H1 (cell line): ENCODE results near the gene PITX1. TPM values are rescaled to one million over a fixed set of nuclear protein-coding genes. Genes with fewer than 3 reads are reported as not detected.

Experiments
- CTCF ChIA-PET: fragments of 300-600 bp; sonication (Branson Sonifier 250); formaldehyde crosslinking; loops from one replicate; lab custom pipeline; 2021; ENCODE audit not compliant: partially characterized antibody; lab: Charles Lee
- POLR2A ChIA-PET: fragments of 300-600 bp; sonication (Branson Sonifier 250); formaldehyde crosslinking; loops from one replicate; lab custom pipeline; 2021; ENCODE audit warnings: inconsistent platforms; ENCODE audit not compliant: partially characterized antibody; lab: Charles Lee
- DNase-seq, 2 experiments: peaks; one replicate each; pipeline versions ENCODE4 v3.0.0 to v3.0.0-alpha.2; 2010 to 2022; ENCODE audit warnings: low spot score in 2 of 2, low read depth in 1 of 2, mixed read lengths in 1 of 2
- FAIRE-seq: peaks from 2 replicates; lab custom pipeline; 2011; peaks lifted over from hg19 to GRCh38; lab: Jason Lieb, UNC
- H2AFZ ChIP-seq: 2 replicates; pipeline ENCODE4 v1.8.1; 2012; ENCODE audit warnings: low read length, inconsistent platforms
- H2AK5ac ChIP-seq: 2 replicates; pipeline ENCODE4 v1.6.1; 2013; ENCODE audit warnings: low read depth, low read length
- H2BK120ac ChIP-seq: replicated peaks from 2 replicates; pipeline ENCODE3; 2013; ENCODE audit warnings: low read depth, low read length, inconsistent platforms
- H2BK12ac ChIP-seq: 2 replicates; pipeline ENCODE4 v1.6.1; 2013; ENCODE audit warnings: low read depth, low read length
- H2BK15ac ChIP-seq: 2 replicates; pipeline ENCODE4 v1.6.1; 2013; ENCODE audit warnings: low read length
- H2BK20ac ChIP-seq: 2 replicates; pipeline ENCODE4 v1.6.1; 2013; ENCODE audit warnings: low read length
- H2BK5ac ChIP-seq: 2 replicates; pipeline ENCODE4 v1.6.1; 2013; ENCODE audit warnings: low read depth, low read length
- H3K14ac ChIP-seq: 2 replicates; pipeline ENCODE4 v1.6.1; 2013; ENCODE audit warnings: inconsistent platforms; ENCODE audit not compliant: insufficient read length
- H3K18ac ChIP-seq: 2 replicates; pipeline ENCODE4 v1.6.1; 2013; ENCODE audit warnings: low read length; ENCODE audit errors: extremely low read depth
- H3K23ac ChIP-seq: 2 replicates; pipeline ENCODE4 v1.6.1; 2013; ENCODE audit warnings: inconsistent platforms; ENCODE audit not compliant: insufficient read length
- H3K23me2 ChIP-seq: 2 replicates; pipeline ENCODE4 v1.6.1; 2013; ENCODE audit warnings: low read depth, low read length
- H3K27ac ChIP-seq: 2 replicates; pipeline ENCODE4 v1.6.1; 2011; ENCODE audit warnings: low read depth, low read length, inconsistent platforms
- H3K27me3 ChIP-seq, 4 experiments: replicated peaks in 1 of 4; 1 replicate in 1 of 4; 2 replicates in 3 of 4; pipeline versions ENCODE4 v1.6.1 to v1.8.1; 2011 to 2013; ENCODE audit warnings: low read length in 3 of 4, mild to moderate bottlenecking in 3 of 4, inconsistent platforms in 2 of 4, mixed read lengths in 2 of 4, moderate library complexity in 1 of 4; ENCODE audit not compliant: control insufficient read depth in 3 of 4, insufficient read depth in 3 of 4; ENCODE audit errors: extremely low read depth in 1 of 4
- H3K36me3 ChIP-seq, 4 experiments: 2 replicates each; pipeline versions ENCODE4 v1.6.1 to v1.8.1; 2011 to 2013; ENCODE audit warnings: mild to moderate bottlenecking in 4 of 4, low read length in 3 of 4, moderate library complexity in 2 of 4, control low read depth in 1 of 4, inconsistent platforms in 1 of 4; ENCODE audit not compliant: insufficient read depth in 4 of 4, control insufficient read depth in 2 of 4
- H3K4ac ChIP-seq: replicated peaks from 2 replicates; pipeline ENCODE3; 2013; ENCODE audit warnings: low read length, low read depth, mixed read lengths, inconsistent platforms; ENCODE audit not compliant: insufficient read length
- H3K4me1 ChIP-seq, 4 experiments: replicated peaks in 1 of 4; 1 replicate in 1 of 4; 2 replicates in 3 of 4; pipeline versions ENCODE4 v1.6.1 to v1.8.1; 2011 to 2013; ENCODE audit warnings: low read length in 3 of 4, inconsistent platforms in 2 of 4, mixed read lengths in 1 of 4; ENCODE audit not compliant: insufficient read depth in 4 of 4, control insufficient read depth in 3 of 4
- H3K4me2 ChIP-seq, 2 experiments: 2 replicates each; pipeline versions ENCODE4 v1.6.1 to v1.8.1; 2011 to 2013; ENCODE audit warnings: low read depth in 2 of 2, low read length in 2 of 2, control low read depth in 1 of 2, inconsistent platforms in 1 of 2, mild to moderate bottlenecking in 1 of 2; ENCODE audit not compliant: insufficient read depth in 1 of 2
- H3K4me3 ChIP-seq, 4 experiments: fragments of 200-600, 300-600 bp in 1 of 4; sonication (generic), shearing (Covaris generic), sonication (Bioruptor Twin) in 1 of 4; 2 replicates each; pipeline versions ENCODE4 v1.5.1 to v1.8.1; 2011 to 2016; ENCODE audit warnings: low read length in 4 of 4, low read depth in 3 of 4, control low read depth in 2 of 4, inconsistent platforms in 2 of 4, mild to moderate bottlenecking in 2 of 4, mixed read lengths in 1 of 4, moderate library complexity in 1 of 4; ENCODE audit not compliant: insufficient read depth in 2 of 4; ENCODE audit errors: extremely low read depth in 1 of 4
- H3K56ac ChIP-seq: replicated peaks from 2 replicates; pipeline ENCODE3; 2013; ENCODE audit warnings: low read depth, mild to moderate bottlenecking, mixed read lengths, low read length, inconsistent platforms; ENCODE audit not compliant: insufficient read length
- H3K79me1 ChIP-seq: 2 replicates; pipeline ENCODE4 v1.6.1; 2013; ENCODE audit warnings: low read depth, low read length, control low read depth
- H3K79me2 ChIP-seq, 2 experiments: 2 replicates each; pipeline versions ENCODE4 v1.6.1 to v1.8.1; 2012 to 2013; ENCODE audit warnings: low read length in 2 of 2, mild to moderate bottlenecking in 2 of 2, inconsistent platforms in 1 of 2; ENCODE audit not compliant: insufficient read depth in 2 of 2, control insufficient read depth in 1 of 2
- H3K9ac ChIP-seq, 4 experiments: replicated peaks in 1 of 4; 1 replicate in 1 of 4; 2 replicates in 3 of 4; pipeline versions ENCODE4 v1.6.1 to v1.8.1; 2011 to 2013; ENCODE audit warnings: low read depth in 3 of 4, low read length in 3 of 4, control low read depth in 2 of 4, mild to moderate bottlenecking in 2 of 4, moderate library complexity in 2 of 4, inconsistent platforms in 1 of 4; ENCODE audit errors: extremely low read depth in 1 of 4
- H3K9me3 ChIP-seq, 2 experiments: 2 replicates each; pipeline versions ENCODE4 v1.6.1 to v1.8.1; 2012 to 2013; ENCODE audit warnings: mild to moderate bottlenecking in 2 of 2, moderate library complexity in 2 of 2, control low read depth in 1 of 2, inconsistent platforms in 1 of 2, low read depth in 1 of 2, low read length in 1 of 2, mixed read lengths in 1 of 2; ENCODE audit not compliant: insufficient read depth in 2 of 2
- H4K20me1 ChIP-seq, 2 experiments: replicated peaks in 1 of 2; 2 replicates each; pipeline versions ENCODE3 to v1.8.1; 2011 to 2013; ENCODE audit warnings: inconsistent platforms in 2 of 2, low read length in 2 of 2, mild to moderate bottlenecking in 1 of 2; ENCODE audit not compliant: insufficient read depth in 2 of 2, control insufficient read depth in 1 of 2
- H4K5ac ChIP-seq: 2 replicates; pipeline ENCODE4 v1.6.1; 2013; ENCODE audit warnings: low read length, low read depth, mixed read lengths, inconsistent platforms; ENCODE audit not compliant: insufficient read length
- H4K8ac ChIP-seq: 2 replicates; pipeline ENCODE4 v1.8.0; 2013; ENCODE audit warnings: mild to moderate bottlenecking, moderate library complexity, low read length, inconsistent platforms; ENCODE audit not compliant: insufficient read depth; ENCODE audit errors: extremely low read depth
- H4K91ac ChIP-seq: replicated peaks from 2 replicates; pipeline ENCODE3; 2013; ENCODE audit warnings: low read length, mixed read lengths, inconsistent platforms; ENCODE audit not compliant: insufficient read length
- CBX8 ChIP-seq: fragments of 300-800, 300-1000 bp; sonication (generic); IDR thresholded peaks from 2 replicates; pipeline ENCODE4 v1.7.1; 2016; ENCODE audit warnings: low read depth, low read length, borderline replicate concordance
- EZH2 ChIP-seq: fragments of 200-600 bp; sonication (generic); IDR thresholded peaks from 2 replicates; pipeline ENCODE4 v1.7.1; 2012; ENCODE audit warnings: low read depth, mild to moderate bottlenecking, moderate library complexity, low read length, inconsistent platforms; ENCODE audit not compliant: severe bottlenecking
- NANOG ChIP-seq: IDR thresholded peaks from 2 replicates; pipeline ENCODE4 v1.6.1; 2011; ENCODE audit warnings: low read length, low read depth, mild to moderate bottlenecking, inconsistent platforms; ENCODE audit not compliant: insufficient read depth, poor library complexity, severe bottlenecking
- RNF2 ChIP-seq: fragments of 200-900, 300-1000 bp; sonication (generic); IDR thresholded peaks from 2 replicates; pipeline ENCODE4 v1.7.1; 2016; ENCODE audit warnings: borderline replicate concordance, low read depth, mild to moderate bottlenecking, antibody characterized with exemption, low read length; ENCODE audit not compliant: poor library complexity, severe bottlenecking; ENCODE audit errors: missing control alignments
- SUZ12 ChIP-seq: fragments of 200-600 bp; sonication (generic); IDR thresholded peaks from 2 replicates; pipeline ENCODE4 v1.6.1; 2012; ENCODE audit warnings: mild to moderate bottlenecking, inconsistent platforms, low read length, moderate library complexity, mixed read lengths
- WGBS, 2 experiments: shearing (Covaris generic) in 1 of 2; methylation state at CpG; one replicate each; pipeline versions ENCODE4 v1.1.6 to v1.1.7; 2013 to 2015; ENCODE audit warnings: low lambda C conversion rate in 2 of 2, mixed read lengths in 2 of 2, inconsistent platforms in 1 of 2, low coverage in 1 of 2, missing lambda C conversion rate in 1 of 2; ENCODE audit not compliant: insufficient replicate concordance in 2 of 2, insufficient coverage in 1 of 2, insufficient read length in 1 of 2; ENCODE audit errors: extremely low coverage in 1 of 2, missing lambda C conversion rate in 1 of 2; 5-methylcytosine and 5-hydroxymethylcytosine counted together
- polyA plus RNA-seq, 7 experiments: library from polyadenylated mRNA; depleted of rRNA in 3 of 7; stranded (reverse) in 5 of 7; unstranded in 2 of 7; fragments of >200 nt in 5 of 7; fragments of 200-250 nt in 2 of 7; gene quantifications; 1 replicate in 5 of 7; 2 replicates in 1 of 7; 4 replicates in 1 of 7; pipeline versions ENCODE4 v1.2.1 to v1.2.3, GENCODE V29; 2011 to 2013; ENCODE audit warnings: missing spikeins in 2 of 7, mixed read lengths in 2 of 7
- total RNA-seq: library from RNA; stranded (reverse); fragmentation: NEBNext Ultra II Directional; extraction: Animal tissue kit (Norgen Biotek cat#: 25700); gene quantifications from 2 replicates; pipeline ENCODE4 v1.2.1, GENCODE V29; 2021

The PITX1 gene
- total and polyA plus RNA-seq, 2 of the 8 experiments (the other 6 are each of a cell fraction or from before 2014, with no cell fraction given): 0.03 TPM; not detected in 1

- peaks cover 96 to 99% (median 98%) of the 10 kb centered on the region in 4 experiments for H3K27me3 ChIP-seq
- peaks cover 35 to 45% of the 10 kb centered on the region in 2 experiments for H4K20me1 ChIP-seq
- peaks cover 3 to 30% (median 17%) of the 10 kb centered on the region in 4 experiments; a peak in 6 of 7 replicates for H3K4me1 ChIP-seq
- POLR2A ChIA-PET: interaction anchor here (1.1 to 4.0 kb wide), 5 partner anchors 8 to 19 kb away, joined by 3 to 20 read pairs (median 6); no protein-coding TSS in a partner anchor
- H3K79me1 ChIP-seq: 0 out of 2 replicates have a peak, but pooled peaks cover 2% of the 10 kb centered on the region
- peak overlapping the region; percentile 78 for H4K8ac ChIP-seq
- no peak overlapping the region for H2BK5ac ChIP-seq
- peak overlapping the region in 3 of 4 experiments; percentile 22 to 58 (median 26); a peak in 3 of 8 replicates for H3K4me3 ChIP-seq
- H3K4ac ChIP-seq: no peak overlapping the region
- no peaks in the 10 kb centered on the region for H3K79me2 ChIP-seq
- H3K4me2 ChIP-seq: peak overlapping the region; percentile 63 to 77
- no peak overlapping the region for H3K27ac ChIP-seq
- H3K9ac ChIP-seq: no peak overlapping the region; a peak in 1 of 7 replicates
- FAIRE-seq (no peak), DNase-seq (no peak)
- no peak overlapping the region for H2BK15ac ChIP-seq
- H4K91ac ChIP-seq: no peak overlapping the region
- H2AK5ac ChIP-seq: no peak overlapping the region
- peak overlapping the region; percentile 60; the same call in 1 of the 2 replicates for H2BK12ac ChIP-seq
- peak; percentile 98; the same call in 1 of the 2 replicates for TF ChIP-seq CBX8
- peak; percentile 95 for TF ChIP-seq SUZ12
- peak; percentile 94 for TF ChIP-seq EZH2
- TF ChIP-seq NANOG: no peak
- TF ChIP-seq RNF2: peak; percentile 100
- no peak overlapping the region for H4K5ac ChIP-seq
- H3K9me3 ChIP-seq: no peaks in the 10 kb centered on the region
- H3K14ac ChIP-seq: no peak overlapping the region
- H3K23me2 ChIP-seq: peaks cover 12% of the 10 kb centered on the region; the same call in 1 of the 2 replicates
- H2AFZ ChIP-seq: no peak overlapping the region
- no peak overlapping the region for H2BK120ac ChIP-seq
- peaks cover 0 to 4% (median 0%) of the 10 kb centered on the region in 4 experiments; a peak in 1 of 8 replicates for H3K36me3 ChIP-seq
- no peak overlapping the region for H3K56ac ChIP-seq
- 3% methylated on average over 35 of the region's 42 CpGs; no CpG with 5 or more reads in 1 of the 2 experiments for WGBS, 2 experiments
- no peak overlapping the region for H2BK20ac ChIP-seq
- H3K18ac ChIP-seq: no peak overlapping the region; the same call in 1 of the 2 replicates
- H3K23ac ChIP-seq: no peak overlapping the region
- CTCF ChIA-PET: interaction anchor here (1.0 to 2.4 kb wide), 2 partner anchors 12 to 21 kb away, joined by 3 to 10 read pairs; no protein-coding TSS in a partner anchor
Observed at GRCh38 chr5:135038813-135039270, 4.8 kb upstream of the PITX1 start.
